ENCODE measurements around the gene NECAB2.

The NECAB2 gene

DNA sequence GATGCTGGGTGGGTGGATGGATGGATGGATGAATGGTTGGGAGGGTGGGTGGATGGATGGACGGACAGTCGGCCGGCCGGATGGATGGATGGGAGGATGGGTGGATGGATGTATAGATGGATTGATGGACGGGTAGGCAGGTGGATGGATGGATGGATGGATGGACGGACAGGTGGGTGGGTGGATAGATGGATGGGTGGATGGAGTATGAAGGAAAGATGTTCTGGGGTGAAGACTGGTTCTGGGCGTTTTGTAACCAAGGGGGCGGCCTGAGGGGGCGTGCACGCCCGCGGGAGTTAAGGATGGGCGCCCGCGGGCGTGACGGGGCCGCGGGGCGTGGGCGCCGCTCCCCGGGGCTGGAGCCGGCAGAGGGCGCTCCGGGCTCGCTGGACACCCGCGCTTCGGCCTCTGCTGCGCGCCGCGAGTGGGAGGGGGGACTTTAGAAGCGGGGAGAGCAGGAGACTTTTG is at the start of gene NECAB2:
Gene NECAB2, plus strand, starts transcription at position 407 of the 468 bp plus-strand sequence. CDS start 405 bp downstream, outside the sequence.
- no peak for DNase-seq (ENCODE audit: low read depth)

DNA sequence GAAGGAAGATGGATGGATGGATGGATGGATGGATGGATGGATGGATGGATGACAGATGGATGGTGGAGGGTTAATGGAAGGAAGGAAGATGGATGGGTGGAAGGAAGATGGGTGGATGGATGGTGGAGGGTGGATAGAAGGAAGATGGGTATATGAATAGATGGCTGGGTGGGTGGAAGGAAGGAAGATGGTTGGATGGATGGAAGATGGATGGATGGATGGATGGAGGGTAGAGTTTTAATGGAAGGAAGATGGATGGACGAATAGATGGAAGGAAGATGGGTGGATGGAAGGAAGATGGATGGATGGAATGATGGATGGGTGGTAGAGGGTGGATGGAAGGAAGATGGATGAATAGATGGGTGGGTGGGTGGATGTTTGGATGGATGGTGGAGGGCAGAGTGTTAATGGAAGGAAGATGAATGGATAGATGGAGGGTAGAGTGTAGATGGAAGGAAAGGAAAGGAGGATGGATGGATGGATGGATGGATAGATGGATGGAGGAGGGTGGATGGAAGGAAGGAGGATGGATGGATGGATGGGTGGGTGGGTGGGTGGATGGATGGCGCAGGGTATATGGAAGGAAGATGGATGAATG is 47.1 kb upstream of the NECAB2 start:
- DNase-seq (ENCODE audit: low read depth) = no peak

GRCh38 chr16:83923581-83924365 is 44.3 kb upstream of the NECAB2 start:
- DNase-seq (ENCODE audit: low read depth) = no peak

GRCh38 chr16:83924686-83925085 is 43.4 kb upstream of the NECAB2 start:
- no peak for DNase-seq (ENCODE audit: low read depth)

DNA sequence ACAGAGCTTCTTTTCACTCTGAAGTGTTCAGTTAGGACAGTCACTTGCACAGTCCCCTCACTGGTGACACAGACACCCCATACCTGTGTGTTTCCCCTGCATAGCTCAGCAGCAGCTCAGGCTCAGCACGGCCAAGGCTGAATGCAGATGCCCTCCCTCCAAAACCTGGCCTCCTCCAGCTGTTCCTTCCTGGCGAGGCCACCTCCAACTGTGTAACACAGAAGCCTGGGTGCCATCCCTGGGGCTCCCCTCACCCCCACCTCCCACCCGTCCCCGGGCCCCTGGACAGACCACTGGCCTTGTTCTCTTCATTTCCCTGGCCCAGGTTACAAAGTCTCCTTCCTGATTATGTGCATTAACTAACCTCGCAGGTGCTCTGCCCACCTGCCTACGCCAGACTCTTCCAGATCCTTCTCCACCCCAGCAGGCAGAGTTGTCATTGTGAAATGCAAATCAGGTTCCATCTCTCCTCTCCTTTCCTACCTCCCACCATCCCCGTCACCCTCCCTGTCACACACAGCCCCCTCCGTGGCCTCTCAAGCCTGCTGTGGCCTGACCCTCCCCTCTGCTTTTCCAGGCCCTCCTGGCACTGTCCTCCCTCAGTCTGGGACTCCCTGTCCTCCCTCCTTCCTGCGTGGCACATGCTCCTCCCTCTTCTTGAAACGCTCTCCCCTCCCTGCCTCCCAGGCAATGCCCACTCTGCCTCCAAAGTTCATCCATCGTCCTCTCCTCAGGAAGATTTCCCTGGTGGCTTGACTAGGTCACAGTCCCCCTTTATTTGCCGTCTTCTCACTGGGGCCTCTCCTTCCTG is 42.7 kb upstream of the NECAB2 start:
- no peak for DNase-seq (ENCODE audit: low read depth)

DNA sequence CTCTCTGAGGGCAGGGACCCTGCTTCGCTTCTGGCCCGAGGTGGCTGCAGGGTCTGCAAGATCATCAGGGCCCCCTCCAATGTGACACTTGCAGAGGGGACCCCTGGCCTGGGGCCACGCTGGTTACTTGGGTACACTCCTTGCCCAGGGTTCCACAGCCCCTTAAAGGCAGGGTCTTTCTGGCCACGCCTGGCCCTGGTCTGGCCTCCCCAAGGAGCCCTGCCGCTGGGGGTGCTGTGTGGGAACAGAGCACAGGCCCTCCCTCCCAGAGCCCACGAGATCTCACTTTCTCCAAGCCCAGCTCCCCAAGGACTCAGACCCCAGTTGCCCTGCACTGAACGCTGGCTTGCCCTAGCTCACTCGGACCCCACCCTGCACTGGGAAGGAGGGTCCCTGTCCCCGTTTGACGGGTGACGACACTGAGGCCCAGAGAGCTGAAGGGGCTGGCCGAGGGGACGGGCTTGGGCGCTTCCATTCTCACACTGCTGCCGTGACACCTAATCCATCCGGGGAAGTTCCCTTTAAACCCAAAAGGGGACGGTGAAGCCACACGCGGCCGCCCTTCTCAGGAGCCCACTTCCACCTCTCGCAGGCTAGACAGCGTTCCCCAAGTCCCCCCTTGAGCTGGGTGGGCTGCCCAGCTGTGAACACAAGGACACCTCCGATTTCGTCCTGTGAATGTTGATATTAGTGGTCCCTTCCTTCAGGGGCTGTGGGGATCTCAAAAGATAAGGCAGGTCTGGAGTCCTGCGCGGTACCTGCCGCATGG is 41.9 kb upstream of the NECAB2 start:
- no peak for DNase-seq (ENCODE audit: low read depth)

DNA sequence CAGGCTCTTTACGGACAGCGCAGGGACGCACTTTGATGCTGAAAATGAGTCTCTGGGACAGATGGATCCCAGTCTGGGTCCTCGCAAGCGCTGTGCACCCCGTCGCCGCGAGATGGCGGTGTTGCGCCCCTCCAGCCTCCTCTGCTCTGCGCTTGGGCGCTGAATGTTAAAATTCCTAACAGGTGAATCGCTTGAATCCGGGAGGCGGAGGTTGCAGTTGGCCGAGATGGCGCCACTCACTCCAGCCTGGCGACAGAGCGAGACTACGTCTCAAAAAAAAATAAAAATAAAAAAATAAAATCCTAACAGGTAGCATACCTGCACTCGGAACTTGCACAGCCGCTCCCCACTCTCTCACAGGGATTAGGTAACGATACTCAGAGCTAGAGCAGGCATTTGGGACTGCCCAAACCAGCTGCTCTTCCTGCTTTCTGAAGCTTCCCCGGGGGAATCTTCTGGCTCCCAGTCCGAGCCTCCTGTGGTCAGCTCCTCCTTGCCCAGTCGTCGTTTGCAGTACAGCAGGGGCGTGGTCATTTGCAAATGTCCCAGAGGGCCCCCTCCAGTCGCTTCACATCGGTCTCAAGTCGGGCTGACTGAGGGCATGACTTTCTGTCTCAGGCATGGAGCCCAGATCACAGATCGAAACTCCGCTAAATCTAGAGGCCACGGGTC is 41.2 kb upstream of the NECAB2 start:
- peak; percentile 24 for DNase-seq (ENCODE audit: low read depth)

DNA sequence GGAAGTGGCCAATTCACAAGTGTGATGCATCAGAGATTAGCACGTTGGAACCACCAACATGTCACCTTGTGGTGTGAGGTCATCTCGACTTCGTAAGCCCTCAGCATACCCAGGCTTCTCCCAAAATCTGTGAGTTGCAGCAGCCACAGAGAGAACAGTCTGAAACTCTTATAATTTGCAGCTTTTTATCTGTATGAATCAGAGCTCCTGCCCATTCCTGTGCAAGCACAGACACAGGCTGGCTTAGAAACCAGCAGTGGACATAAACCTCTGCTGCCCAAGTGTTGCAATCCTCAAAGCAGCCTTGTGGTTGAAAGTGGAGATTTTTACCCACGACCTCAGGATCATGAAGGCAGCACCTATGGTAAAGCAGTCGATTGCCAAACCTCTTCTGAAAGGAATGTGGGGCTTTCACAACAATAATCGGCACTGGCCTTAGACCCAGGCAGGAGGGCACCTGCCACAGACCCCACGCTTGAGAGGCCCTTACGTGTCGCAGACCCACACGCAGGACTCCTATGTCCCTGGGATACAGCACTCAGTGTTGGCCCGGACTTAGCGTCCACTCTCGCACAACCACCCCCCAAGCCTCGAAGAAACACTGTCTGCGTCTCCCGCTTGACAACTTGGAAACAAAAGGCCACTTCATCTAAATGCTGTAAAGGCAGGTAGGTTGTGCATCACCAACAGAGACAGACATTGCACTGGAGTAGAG is 39.5 kb upstream of the NECAB2 start:
- no peak for DNase-seq (ENCODE audit: low read depth)

- DNase-seq (ENCODE audit: low read depth) = no peak
Observed at GRCh38 chr16:83929811-83930555, 38.1 kb upstream of the NECAB2 start.

DNA sequence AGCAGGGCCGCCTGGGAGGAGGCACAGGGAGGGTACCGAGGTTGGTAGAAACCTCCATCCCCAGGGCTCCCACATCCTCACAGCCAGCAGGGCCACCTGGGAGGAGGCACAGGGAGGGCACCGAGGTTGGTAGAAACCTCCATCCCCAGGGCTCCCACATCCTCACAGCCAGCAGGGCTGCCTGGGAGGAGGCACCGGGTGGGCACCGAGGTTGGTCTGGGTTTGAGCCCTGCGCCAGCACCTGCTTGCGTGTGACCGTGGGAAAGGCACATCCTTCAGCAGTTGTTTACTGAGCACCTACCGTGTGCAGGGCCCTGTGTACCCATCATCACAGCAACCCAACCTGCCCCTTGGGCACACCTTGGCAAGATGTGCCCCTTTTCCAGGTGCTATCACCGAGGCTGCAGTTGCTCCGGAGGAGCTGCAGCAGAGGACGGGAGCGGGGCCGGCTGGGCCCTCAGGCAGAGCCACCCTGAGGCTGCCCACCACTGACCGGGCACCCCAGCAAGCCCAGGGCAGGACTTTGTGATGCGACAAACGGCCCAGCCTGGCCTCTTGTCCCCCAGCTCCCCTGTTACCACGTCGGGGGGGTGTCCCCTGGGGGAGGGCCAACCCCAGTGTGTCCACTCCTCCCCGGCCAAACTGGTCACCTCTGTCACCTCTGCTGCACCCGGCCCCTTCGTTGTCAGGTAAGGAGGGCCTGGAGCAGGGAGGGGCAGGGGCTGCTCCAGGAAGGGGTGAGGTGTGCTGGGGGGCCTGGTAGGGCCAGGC is 37.1 kb upstream of the NECAB2 start:
- no peak for DNase-seq (ENCODE audit: low read depth)

DNA sequence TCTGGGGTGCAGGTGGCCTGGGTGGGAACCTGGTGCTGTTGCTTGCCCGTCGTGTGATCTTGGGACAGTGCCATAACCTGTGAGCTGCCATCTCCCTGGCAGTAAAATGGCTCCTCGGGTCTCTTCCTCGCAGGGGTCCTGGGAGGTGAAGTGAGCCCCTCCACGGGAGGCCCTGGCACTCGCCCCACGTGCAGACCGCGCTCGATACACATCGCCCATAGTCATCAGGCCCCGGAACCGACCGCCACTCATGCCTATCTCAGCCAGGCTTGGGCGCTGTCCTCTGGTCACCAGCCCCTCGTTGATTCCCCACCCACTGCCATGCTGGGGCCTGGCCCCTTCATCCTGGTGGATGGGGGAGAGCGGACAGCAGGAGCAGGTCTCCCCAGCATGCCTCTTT is 36.5 kb upstream of the NECAB2 start:
- no peak for DNase-seq (ENCODE audit: low read depth)

- no peak for DNase-seq (ENCODE audit: low read depth)
Observed at GRCh38 chr16:83932304-83932703, 35.7 kb upstream of the NECAB2 start.

DNA sequence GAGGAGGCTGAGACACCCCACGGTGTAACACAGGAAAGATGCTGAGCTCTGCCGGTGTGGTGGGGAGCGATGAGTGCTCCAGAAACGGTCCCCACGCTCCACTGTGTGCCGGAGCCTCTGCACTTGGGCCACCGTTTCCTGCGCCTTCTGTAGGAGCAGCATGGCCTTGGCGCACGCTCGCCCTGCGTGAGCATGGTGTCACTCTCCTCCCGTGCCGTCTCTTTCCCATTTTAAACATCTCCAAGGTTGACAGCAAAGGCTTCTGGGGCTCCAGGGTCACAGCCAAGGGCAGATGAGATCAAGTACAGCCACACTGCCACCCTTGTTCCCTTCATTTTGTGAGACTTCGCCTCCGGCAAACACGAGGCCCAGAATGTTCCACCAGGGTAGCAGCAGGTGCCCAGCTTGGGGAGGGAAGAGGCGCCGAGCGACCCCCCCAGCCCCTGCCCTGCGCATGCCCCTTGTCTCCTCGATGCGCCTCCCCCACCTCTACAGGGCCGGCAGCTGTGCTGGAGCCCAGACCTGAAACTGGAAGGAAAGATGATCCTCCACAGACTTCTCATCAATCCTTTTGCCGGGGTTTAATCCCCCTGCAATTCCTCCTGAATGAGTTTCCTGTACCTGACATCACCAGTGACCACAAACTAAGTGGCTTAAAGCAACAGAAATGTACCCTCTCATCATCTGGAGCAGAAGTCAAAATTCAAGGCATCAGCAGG is 34.9 kb upstream of the NECAB2 start:
- DNase-seq (ENCODE audit: low read depth) = no peak

DNA sequence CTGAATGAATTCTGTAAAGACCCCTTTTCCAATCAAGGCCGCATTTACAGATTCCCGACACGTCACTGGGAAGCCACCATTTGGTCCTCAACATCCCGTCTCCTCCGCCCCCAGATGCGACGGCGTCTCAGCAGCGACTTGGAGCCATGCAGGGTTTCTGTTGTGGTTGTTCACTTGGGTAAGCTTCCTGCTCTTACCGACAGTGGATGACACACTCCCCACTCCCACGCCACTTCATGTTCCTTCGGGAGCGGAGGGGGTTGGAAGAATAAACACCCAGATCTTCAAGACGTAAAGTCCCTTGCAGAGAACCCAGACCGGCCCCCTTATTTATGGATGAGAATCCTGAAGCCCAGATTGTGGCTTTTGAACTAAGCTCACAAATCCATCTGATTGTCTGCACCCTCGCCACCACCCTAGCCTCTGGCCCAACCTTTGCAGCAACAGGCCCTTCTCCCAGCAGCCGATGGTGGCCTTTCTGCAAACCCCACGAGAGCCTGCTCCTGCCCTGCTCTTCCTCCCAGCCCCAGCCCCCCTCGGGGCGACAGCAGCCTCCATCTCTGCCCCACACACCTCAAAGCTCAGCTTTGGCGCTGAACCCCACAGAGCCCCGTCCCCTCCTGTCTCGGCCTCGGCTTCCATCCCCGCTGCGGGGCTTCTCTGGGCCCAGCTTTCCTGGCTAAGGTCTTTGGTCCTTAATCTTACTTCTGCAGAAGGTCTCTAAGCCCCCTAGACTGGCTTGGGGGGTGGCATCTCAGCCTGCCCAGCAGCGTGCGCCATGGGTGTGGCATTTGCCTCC is 34.0 kb upstream of the NECAB2 start:
- no peak for DNase-seq (ENCODE audit: low read depth)

GRCh38 chr16:83934684-83934977 is 33.4 kb upstream of the NECAB2 start:
- DNase-seq (ENCODE audit: low read depth) = no peak

DNA sequence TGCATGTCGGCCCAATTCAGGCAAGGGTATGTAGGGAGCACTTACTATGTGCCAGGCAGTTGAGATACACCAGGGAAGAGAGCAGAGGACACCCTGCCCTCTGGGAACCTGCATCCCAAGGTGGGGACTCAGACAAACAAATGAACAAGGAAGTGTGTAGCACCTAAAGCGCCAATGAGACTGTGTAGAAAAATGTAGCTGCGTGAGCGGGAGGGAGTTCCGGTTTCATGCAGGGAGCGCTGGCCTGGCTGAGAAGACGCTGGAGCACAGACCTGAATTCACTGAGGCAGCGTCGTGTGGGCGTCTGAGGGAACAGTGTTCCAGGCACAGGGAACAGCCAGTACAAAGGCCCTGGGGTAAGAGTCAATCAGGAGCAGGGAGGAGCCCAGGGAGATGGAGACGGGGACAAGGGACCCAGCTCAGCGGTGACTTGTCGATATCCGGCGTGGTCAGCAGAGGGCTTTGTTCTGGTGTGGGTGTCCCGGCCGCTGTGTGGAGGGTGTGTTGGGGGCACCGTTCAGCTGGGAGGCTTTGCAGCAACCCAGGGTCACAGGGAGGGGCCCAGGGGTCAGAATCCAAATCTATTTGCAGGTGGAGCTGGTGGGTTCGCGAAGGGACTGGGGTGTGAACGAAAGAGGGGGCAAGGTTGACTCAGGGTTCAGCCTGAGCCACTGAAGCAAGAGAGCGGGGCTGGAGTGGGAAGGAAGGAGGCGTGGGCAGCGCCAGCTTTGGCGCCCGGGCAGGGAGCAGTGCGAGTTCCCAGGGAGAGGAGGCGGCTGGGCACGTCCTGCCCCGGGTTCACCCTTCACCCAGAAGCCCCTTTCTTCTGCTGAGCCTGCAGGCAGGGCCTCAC is 32.8 kb upstream of the NECAB2 start:
- DNase-seq (ENCODE audit: low read depth) = no peak

- no peak for DNase-seq (ENCODE audit: low read depth)
Observed at GRCh38 chr16:83935858-83936255, 32.2 kb upstream of the NECAB2 start.
